IMR-90 (cell line): ENCODE data around the gene TTC7B. TPM values are rescaled to one million over a fixed set of nuclear protein-coding genes. Genes with fewer than 3 reads are reported as not detected.

Experiments used
- ATAC-seq: fragments of 200-7000 bp; cut with Tn5 transposase; 2 replicates; pipeline ENCODE4 v1.9.1; 2020; ENCODE audit warnings: low read depth, mild to moderate bottlenecking, moderate library complexity
- BruUV-seq: library from RNA; stranded (reverse); fragments of 400-500 nt; replicated peaks from 2 replicates; lab custom pipeline; 2021; lab: Mats Ljungman, UMichigan
- CTCF ChIA-PET: fragments of 300-600 bp; formaldehyde crosslinking; extraction: SDS; loops from one replicate; lab custom pipeline; 2021; ENCODE audit warnings: antibody characterized with exemption; lab: Yijun Ruan, JAX
- POLR2A ChIA-PET: fragments of 300-600 bp; sonication (Branson Sonifier 250); formaldehyde crosslinking; loops from one replicate; lab custom pipeline; 2022; ENCODE audit warnings: antibody characterized with exemption; ENCODE audit not compliant: unreplicated experiment; lab: Charles Lee
- DNase-seq: peaks from one replicate; pipeline ENCODE4 v3.0.0; 2013
- H2AFZ ChIP-seq: replicated peaks from 2 replicates; pipeline ENCODE3; 2013; ENCODE audit warnings: low read length, mild to moderate bottlenecking; ENCODE audit not compliant: poor library complexity
- H2AK5ac ChIP-seq: 2 replicates; pipeline ENCODE4 v1.6.1; 2013; ENCODE audit warnings: low read depth, low read length, inconsistent platforms
- H2AK9ac ChIP-seq: replicated peaks from 2 replicates; pipeline ENCODE3; 2013; ENCODE audit warnings: mild to moderate bottlenecking, low read depth, low read length, moderate library complexity; ENCODE audit not compliant: poor library complexity
- H2BK120ac ChIP-seq: 2 replicates; pipeline ENCODE4 v1.6.1; 2013; ENCODE audit warnings: low read depth, low read length, inconsistent platforms
- H2BK15ac ChIP-seq: 3 replicates; pipeline ENCODE4 v1.6.1; 2013; ENCODE audit warnings: low read depth, low read length, inconsistent platforms
- H2BK20ac ChIP-seq: 2 replicates; pipeline ENCODE4 v1.6.1; 2013; ENCODE audit warnings: low read depth, mild to moderate bottlenecking, inconsistent platforms, low read length, moderate library complexity
- H2BK5ac ChIP-seq: 2 replicates; pipeline ENCODE4 v1.6.1; 2013; ENCODE audit warnings: mild to moderate bottlenecking, low read depth, low read length, inconsistent platforms; ENCODE audit not compliant: poor library complexity, severe bottlenecking
- H3K14ac ChIP-seq: replicated peaks from 2 replicates; pipeline ENCODE4 v1.6.1; 2013; ENCODE audit warnings: low read depth, low read length, inconsistent platforms
- H3K18ac ChIP-seq: 2 replicates; pipeline ENCODE4 v1.6.1; 2013; ENCODE audit warnings: low read depth, low read length, control low read depth
- H3K23ac ChIP-seq: 2 replicates; pipeline ENCODE4 v1.6.1; 2013; ENCODE audit warnings: low read depth, low read length, inconsistent platforms
- H3K27ac ChIP-seq: 2 replicates; pipeline ENCODE4 v1.5.1; 2013; ENCODE audit warnings: mild to moderate bottlenecking, control low read depth, low read length; ENCODE audit not compliant: insufficient read depth
- H3K27me3 ChIP-seq: 2 replicates; pipeline ENCODE4 v1.6.1; 2013; ENCODE audit warnings: low read length; ENCODE audit not compliant: control insufficient read depth, insufficient read depth
- H3K36me3 ChIP-seq: 2 replicates; pipeline ENCODE4 v1.6.1; 2013; ENCODE audit warnings: low read length, mixed read lengths; ENCODE audit not compliant: control insufficient read depth, insufficient read depth
- H3K4ac ChIP-seq: 2 replicates; pipeline ENCODE4 v1.6.1; 2013; ENCODE audit warnings: low read depth, low read length, inconsistent platforms
- H3K4me1 ChIP-seq: 2 replicates; pipeline ENCODE4 v1.6.1; 2013; ENCODE audit warnings: low read length, mixed read lengths; ENCODE audit not compliant: control insufficient read depth, insufficient read depth
- H3K4me2 ChIP-seq: 2 replicates; pipeline ENCODE4 v1.6.1; 2013; ENCODE audit warnings: low read depth, mild to moderate bottlenecking, control low read depth, low read length, moderate library complexity
- H3K4me3 ChIP-seq: 2 replicates; pipeline ENCODE4 v1.5.1; 2013; ENCODE audit warnings: low read depth, mild to moderate bottlenecking, control low read depth, low read length, moderate library complexity; ENCODE audit not compliant: insufficient read depth
- H3K56ac ChIP-seq: 2 replicates; pipeline ENCODE4 v1.6.1; 2013; ENCODE audit warnings: low read length, inconsistent platforms; ENCODE audit not compliant: insufficient read depth; ENCODE audit errors: extremely low read depth
- H3K79me1 ChIP-seq, 2 experiments: 2 replicates each; pipeline ENCODE4 v1.6.1; 2013; ENCODE audit warnings: low read length in 2 of 2, inconsistent platforms in 1 of 2, low read depth in 1 of 2
- H3K9ac ChIP-seq: 2 replicates; pipeline ENCODE4 v1.6.1; 2013; ENCODE audit warnings: low read depth, low read length, control low read depth
- H3K9me1 ChIP-seq: 2 replicates; pipeline ENCODE4 v1.6.1; 2013; ENCODE audit warnings: low read length, inconsistent platforms; ENCODE audit not compliant: insufficient read depth
- H3K9me3 ChIP-seq: 2 replicates; pipeline ENCODE4 v1.6.1; 2013; ENCODE audit warnings: low read length; ENCODE audit not compliant: control insufficient read depth, insufficient read depth
- H4K20me1 ChIP-seq: 2 replicates; pipeline ENCODE4 v1.6.1; 2013; ENCODE audit warnings: low read length, inconsistent platforms; ENCODE audit not compliant: insufficient read depth
- H4K5ac ChIP-seq: 2 replicates; pipeline ENCODE4 v1.6.1; 2013; ENCODE audit warnings: mild to moderate bottlenecking, low read depth, low read length, control low read depth
- H4K8ac ChIP-seq, 2 experiments: 2 replicates each; pipeline ENCODE4 v1.6.1; 2013; ENCODE audit warnings: low read depth in 2 of 2, low read length in 2 of 2, control low read depth in 1 of 2, inconsistent platforms in 1 of 2
- H4K91ac ChIP-seq: 2 replicates; pipeline ENCODE4 v1.6.1; 2013; ENCODE audit warnings: low read depth, low read length, inconsistent platforms; ENCODE audit not compliant: insufficient read depth
- BHLHE40 ChIP-seq: fragments of 150-350 bp; IDR thresholded peaks from 2 replicates; pipeline ENCODE4 v1.6.1; 2016; ENCODE audit warnings: mild to moderate bottlenecking, low read depth, low read length
- CEBPB ChIP-seq: IDR thresholded peaks from 2 replicates; pipeline ENCODE4 v1.6.1; 2012; ENCODE audit warnings: low read depth, low read length, improper control_type of control experiment
- CHD1 ChIP-seq: IDR thresholded peaks from 2 replicates; pipeline ENCODE4 v1.6.1; 2012; ENCODE audit warnings: low read depth, low read length, improper control_type of control experiment
- CTCF ChIP-seq: conservative IDR thresholded peaks from 2 replicates; pipeline ENCODE4 v1.5.1; 2012; ENCODE audit warnings: mild to moderate bottlenecking, low read depth, low read length, improper control_type of control experiment
- ELK1 ChIP-seq: fragments of 150-350 bp; IDR thresholded peaks from 2 replicates; pipeline ENCODE4 v1.6.1; 2016; ENCODE audit warnings: low read depth, mild to moderate bottlenecking, low read length, moderate library complexity, borderline replicate concordance
- MAFK ChIP-seq: IDR thresholded peaks from 2 replicates; pipeline ENCODE4 v1.6.1; 2012; ENCODE audit warnings: low read depth, low read length, improper control_type of control experiment
- MAZ ChIP-seq: IDR thresholded peaks from 2 replicates; pipeline ENCODE4 v1.6.1; 2012; ENCODE audit warnings: low read depth, mild to moderate bottlenecking, low read length, improper control_type of control experiment, moderate library complexity, borderline replicate concordance
- MXI1 ChIP-seq: IDR thresholded peaks from 2 replicates; pipeline ENCODE4 v1.6.1; 2012; ENCODE audit warnings: low read depth, mild to moderate bottlenecking, low read length, moderate library complexity, borderline replicate concordance
- NFE2L2 ChIP-seq: fragments of 150-350 bp; IDR thresholded peaks from 2 replicates; pipeline ENCODE4 v1.6.1; 2016; ENCODE audit warnings: low read depth, mild to moderate bottlenecking, low read length
- POLR2A ChIP-seq: IDR thresholded peaks from 2 replicates; pipeline ENCODE4 v1.6.1; 2012; ENCODE audit warnings: mild to moderate bottlenecking, low read depth, low read length
- RAD21 ChIP-seq: IDR thresholded peaks from 2 replicates; pipeline ENCODE4 v1.6.1; 2012; ENCODE audit warnings: low read length, improper control_type of control experiment
- RCOR1 ChIP-seq: IDR thresholded peaks from 2 replicates; pipeline ENCODE4 v1.6.1; 2012; ENCODE audit warnings: mild to moderate bottlenecking, low read length, improper control_type of control experiment; ENCODE audit not compliant: insufficient replicate concordance
- RFX5 ChIP-seq: IDR thresholded peaks from 2 replicates; pipeline ENCODE4 v1.8.0; 2012; ENCODE audit warnings: low read depth, mild to moderate bottlenecking, low read length, moderate library complexity
- SMC3 ChIP-seq: fragments of 150-350 bp; IDR thresholded peaks from 2 replicates; pipeline ENCODE4 v1.6.1; 2016; ENCODE audit warnings: low read depth, mild to moderate bottlenecking, antibody characterized with exemption, low read length, moderate library complexity
- WGBS, 2 experiments: methylation state at CpG; one replicate each; pipeline versions ENCODE4 v1.1.5 to v1.1.7; 2013; ENCODE audit warnings: missing lambda C conversion rate in 2 of 2; ENCODE audit not compliant: insufficient read length in 1 of 2; ENCODE audit errors: extremely low coverage in 2 of 2; 5-methylcytosine and 5-hydroxymethylcytosine counted together
- dilution Hi-C: fragments of 300-500 bp; cut with HindIII; formaldehyde crosslinking; loops from one replicate; pipeline ENCODE4 v1.14.3; 2018; ENCODE audit warnings: low sequenced_read_pairs; ENCODE audit not compliant: unreplicated experiment
- in situ Hi-C: fragments of 300-500 bp; cut with MboI; formaldehyde crosslinking; loops from 3 replicates; pipeline ENCODE4 v1.14.3; 2019; ENCODE audit warnings: low sequenced_read_pairs, inconsistent platforms, mixed read lengths
- intact Hi-C: fragments of 100-400 bp; cut with micrococcal nuclease; formaldehyde crosslinking; loops from 2 replicates; pipeline ENCODE4 v1.10.0; 2022
- polyA plus RNA-seq, 3 experiments: library from polyadenylated mRNA; depleted of rRNA; stranded (reverse); fragments of >200 nt; gene quantifications; 2 replicates each; pipeline ENCODE4 v1.2.3, GENCODE V29; 2012; ENCODE audit warnings: low replicate concordance in 1 of 3
- total RNA-seq: library from RNA; depleted of rRNA; stranded (reverse); fragments of >200 nt; gene quantifications from 2 replicates; pipeline ENCODE4 v1.2.3, GENCODE V29; 2012
- TF ChIP-seq, protein P1 (sequence below): fragments of 150-350 bp; IDR thresholded peaks from 2 replicates; pipeline ENCODE4 v1.6.1; 2017; ENCODE audit warnings: mild to moderate bottlenecking, antibody characterized with exemption, low read length, low read depth

Gene TTC7B
- total and polyA plus RNA-seq, 2 of the 4 experiments (the other 2 are of a cell fraction): 18.1 to 35.3 TPM

GRCh38 chr14:90489916-90490719 is 326.1 kb downstream of the TTC7B start:
- Histone ChIP-seq H3K9me3 (no peaks in the 10 kb centered on the region), H3K79me1 (no peaks in the 10 kb centered on the region), H3K23ac (no peak overlapping the region), H4K20me1 (no peaks in the 10 kb centered on the region), H3K4me2 (no peak overlapping the region), H4K91ac (no peak overlapping the region), H3K27ac (no peak overlapping the region), H2AK5ac (no peak overlapping the region), H2BK20ac (no peak overlapping the region), H3K18ac (no peak overlapping the region), H3K4ac (no peak overlapping the region), H3K27me3 (no peaks in the 10 kb centered on the region), H2AFZ (no peak overlapping the region), H2BK120ac (no peak overlapping the region), H3K4me3 (no peak overlapping the region), H3K9ac (no peak overlapping the region), H3K14ac (no peak overlapping the region), H3K56ac (no peak overlapping the region), H4K5ac (no peak overlapping the region), H3K36me3 (no peaks in the 10 kb centered on the region), H2BK5ac (no peak overlapping the region), H4K8ac (no peak overlapping the region), H2AK9ac (no peak overlapping the region), H3K9me1 (no peaks in the 10 kb centered on the region), H3K4me1 (peaks cover 2% of the 10 kb centered on the region; the same call in 1 of the 2 replicates), H2BK15ac (no peak overlapping the region)
- ATAC-seq (no peak), DNase-seq (peak; percentile 18)
- intact Hi-C loops: no loop called here
- ChIA-PET CTCF (interaction anchor here (0.6 kb wide), 1 partner anchor 16 kb away, joined by 4 read pairs; no protein-coding TSS in a partner anchor), POLR2A (no interaction called here)
- no TSS peak for BruUV-seq
- in situ Hi-C loops: no loop called here
- dilution Hi-C loops: no loop called here
- 58% methylated on average over 2 of the region's 8 CpGs; no CpG with 5 or more reads in 1 of the 2 experiments for WGBS, 2 experiments
- no peak for TF ChIP-seq NFE2L2
- no peak for TF ChIP-seq MAZ
- no peak for TF ChIP-seq CEBPB
- TF ChIP-seq CHD1: no peak
- TF ChIP-seq BHLHE40: no peak
- no peak for TF ChIP-seq RAD21
- TF ChIP-seq RCOR1: no peak
- TF ChIP-seq SMC3: no peak
- no peak for TF ChIP-seq MAFK
- no peak for TF ChIP-seq CTCF
- TF ChIP-seq, protein P1, sequence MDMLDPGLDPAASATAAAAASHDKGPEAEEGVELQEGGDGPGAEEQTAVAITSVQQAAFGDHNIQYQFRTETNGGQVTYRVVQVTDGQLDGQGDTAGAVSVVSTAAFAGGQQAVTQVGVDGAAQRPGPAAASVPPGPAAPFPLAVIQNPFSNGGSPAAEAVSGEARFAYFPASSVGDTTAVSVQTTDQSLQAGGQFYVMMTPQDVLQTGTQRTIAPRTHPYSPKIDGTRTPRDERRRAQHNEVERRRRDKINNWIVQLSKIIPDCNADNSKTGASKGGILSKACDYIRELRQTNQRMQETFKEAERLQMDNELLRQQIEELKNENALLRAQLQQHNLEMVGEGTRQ: no peak
- no peak for TF ChIP-seq MXI1
- no peak for TF ChIP-seq POLR2A
- TF ChIP-seq RFX5: no peak
- TF ChIP-seq ELK1: no peak
